Measurements from ENCODE around the gene MLPH. TPM values are rescaled to one million over a fixed set of nuclear protein-coding genes. Genes with fewer than 3 reads are reported as not detected.

MLPH gene
- total RNA-seq, 2 donors from 2014 or later = 0.75 to 1.0 TPM

DNA sequence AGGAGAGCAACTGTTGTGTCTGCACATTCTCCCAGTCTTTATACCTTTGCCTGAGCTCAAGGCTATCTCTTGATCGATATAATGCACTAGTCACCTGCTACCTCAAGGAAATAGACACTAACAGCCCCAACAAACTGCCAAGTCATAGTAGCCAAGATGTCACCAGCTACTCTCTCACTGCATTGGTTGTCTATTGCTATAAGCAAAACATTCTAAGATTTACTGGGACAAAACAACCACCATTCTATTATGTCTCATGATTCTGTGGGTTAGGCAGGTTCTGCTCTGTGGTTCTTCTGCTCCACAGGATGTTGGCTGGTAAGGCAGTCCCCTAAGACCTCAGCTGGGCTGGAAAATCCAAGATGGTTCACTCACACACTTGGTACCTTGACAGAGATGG lies 28.5 kb upstream of the MLPH start:
- no peak overlapping the region for H3K27ac ChIP-seq (ENCODE audit: low read depth, low read length)
- no peaks in the 10 kb centered on the region for H3K27me3 ChIP-seq (ENCODE audit: control insufficient read depth, insufficient read depth, low read length, poor library complexity, severe bottlenecking)
- no peaks in the 10 kb centered on the region for H3K36me3 ChIP-seq (ENCODE audit: control insufficient read depth, insufficient read depth, low read length)
- no peak overlapping the region for H3K9ac ChIP-seq (ENCODE audit: extremely low read depth, low read length, poor library complexity, severe bottlenecking)
- Mint-ChIP-seq H3K27me3 (ENCODE audit: insufficient read depth) (peaks cover 10% of the 10 kb centered on the region), H3K4me3 (no peak overlapping the region), H3K9me3 (peaks cover 8% of the 10 kb centered on the region), H3K4me1 (no peaks in the 10 kb centered on the region), H3K36me3 (ENCODE audit: low read depth) (no peaks in the 10 kb centered on the region), H3K27ac (no peak overlapping the region)
- H3K9me3 ChIP-seq (ENCODE audit: control insufficient read depth, low read length) = no peaks in the 10 kb centered on the region
- TF ChIP-seq, protein P1, sequence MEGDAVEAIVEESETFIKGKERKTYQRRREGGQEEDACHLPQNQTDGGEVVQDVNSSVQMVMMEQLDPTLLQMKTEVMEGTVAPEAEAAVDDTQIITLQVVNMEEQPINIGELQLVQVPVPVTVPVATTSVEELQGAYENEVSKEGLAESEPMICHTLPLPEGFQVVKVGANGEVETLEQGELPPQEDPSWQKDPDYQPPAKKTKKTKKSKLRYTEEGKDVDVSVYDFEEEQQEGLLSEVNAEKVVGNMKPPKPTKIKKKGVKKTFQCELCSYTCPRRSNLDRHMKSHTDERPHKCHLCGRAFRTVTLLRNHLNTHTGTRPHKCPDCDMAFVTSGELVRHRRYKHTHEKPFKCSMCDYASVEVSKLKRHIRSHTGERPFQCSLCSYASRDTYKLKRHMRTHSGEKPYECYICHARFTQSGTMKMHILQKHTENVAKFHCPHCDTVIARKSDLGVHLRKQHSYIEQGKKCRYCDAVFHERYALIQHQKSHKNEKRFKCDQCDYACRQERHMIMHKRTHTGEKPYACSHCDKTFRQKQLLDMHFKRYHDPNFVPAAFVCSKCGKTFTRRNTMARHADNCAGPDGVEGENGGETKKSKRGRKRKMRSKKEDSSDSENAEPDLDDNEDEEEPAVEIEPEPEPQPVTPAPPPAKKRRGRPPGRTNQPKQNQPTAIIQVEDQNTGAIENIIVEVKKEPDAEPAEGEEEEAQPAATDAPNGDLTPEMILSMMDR (conservative IDR thresholded peaks at IDR 0.05) = no peak
- H3K4me1 ChIP-seq (ENCODE audit: control insufficient read depth, insufficient read depth, low read length) = no peaks in the 10 kb centered on the region
- H3K4me3 ChIP-seq (ENCODE audit: low read length) = no peak overlapping the region
- 88 to 100% methylated on average over 1 of the region's 1 CpG for WGBS, 2 experiments (ENCODE audit: insufficient coverage in 1 of 2, insufficient read length in 1 of 2)
- no peak for DNase-seq

DNA sequence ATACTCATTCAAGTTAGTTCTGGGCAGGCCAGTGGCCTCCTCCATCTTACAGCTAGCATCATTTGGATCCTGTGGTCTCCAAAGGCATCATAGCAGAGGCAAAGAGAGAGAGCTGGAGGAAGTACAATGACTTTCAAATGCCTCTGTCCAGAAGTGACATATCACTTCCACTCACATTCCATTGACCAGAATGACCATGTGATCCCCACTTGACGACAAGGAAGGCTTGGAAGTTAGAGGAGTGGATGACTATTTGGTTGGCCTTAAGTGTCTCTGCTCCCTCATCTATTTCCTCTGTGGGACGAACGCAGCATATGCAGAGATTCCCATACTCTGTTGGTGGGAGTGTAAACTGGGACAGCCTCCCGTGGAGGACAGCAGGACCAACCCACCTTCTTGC lies 27.8 kb upstream of the MLPH start:
- H3K4me3 Mint-ChIP-seq = no peak overlapping the region

DNA sequence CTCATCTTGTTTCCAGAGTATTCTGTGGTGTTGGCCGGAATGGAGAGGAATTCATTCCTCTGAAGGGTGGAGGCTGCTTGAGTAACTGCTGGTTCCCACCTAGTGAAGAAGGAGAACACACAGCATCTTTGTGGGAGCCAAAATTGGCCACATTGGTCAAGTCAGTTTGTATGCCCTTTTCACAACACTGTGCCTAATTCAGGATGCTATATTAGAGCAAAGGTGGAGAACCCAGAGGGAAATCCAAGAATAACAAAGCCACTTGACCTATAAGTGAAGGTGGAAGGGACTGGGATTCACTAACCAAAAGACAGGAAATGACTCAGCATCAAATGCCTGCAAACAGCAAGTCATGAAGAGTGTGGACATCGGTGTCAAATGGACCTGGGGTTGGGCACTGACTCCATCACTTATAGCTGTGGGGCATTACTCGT lies 27.3 kb upstream of the MLPH start:
- Histone ChIP-seq H3K27me3 (ENCODE audit: control insufficient read depth, insufficient read depth, low read length, poor library complexity, severe bottlenecking) (no peaks in the 10 kb centered on the region), H3K4me1 (ENCODE audit: control insufficient read depth, insufficient read depth, low read length) (no peaks in the 10 kb centered on the region), H3K9ac (ENCODE audit: extremely low read depth, low read length, poor library complexity, severe bottlenecking) (no peak overlapping the region), H3K27ac (ENCODE audit: low read depth, low read length) (no peak overlapping the region), H3K9me3 (ENCODE audit: control insufficient read depth, low read length) (no peaks in the 10 kb centered on the region), H3K4me3 (ENCODE audit: low read length) (no peak overlapping the region), H3K36me3 (ENCODE audit: control insufficient read depth, insufficient read depth, low read length) (no peaks in the 10 kb centered on the region)
- TF ChIP-seq, protein P1 (conservative IDR thresholded peaks at IDR 0.05) = no peak
- WGBS, 2 experiments (ENCODE audit: insufficient coverage in 1 of 2, insufficient read length in 1 of 2) = 87 to 88% methylated on average over 3 of the region's 3 CpGs
- no peak overlapping the region for H3K4me3 Mint-ChIP-seq
- H3K27me3 Mint-ChIP-seq (ENCODE audit: insufficient read depth) = peaks cover 10% of the 10 kb centered on the region
- no peak for DNase-seq
- no peaks in the 10 kb centered on the region for H3K36me3 Mint-ChIP-seq (ENCODE audit: low read depth)
- H3K27ac Mint-ChIP-seq = no peak overlapping the region
- no peaks in the 10 kb centered on the region for H3K4me1 Mint-ChIP-seq
- peaks cover 2% of the 10 kb centered on the region for H3K9me3 Mint-ChIP-seq

More for the DNA sequence above, 27.8 kb upstream of the MLPH start:
- Histone ChIP-seq H3K9me3 (ENCODE audit: control insufficient read depth, low read length) (no peaks in the 10 kb centered on the region), H3K9ac (ENCODE audit: extremely low read depth, low read length, poor library complexity, severe bottlenecking) (no peak overlapping the region), H3K4me3 (ENCODE audit: low read length) (no peak overlapping the region), H3K27me3 (ENCODE audit: control insufficient read depth, insufficient read depth, low read length, poor library complexity, severe bottlenecking) (no peaks in the 10 kb centered on the region), H3K36me3 (ENCODE audit: control insufficient read depth, insufficient read depth, low read length) (no peaks in the 10 kb centered on the region), H3K27ac (ENCODE audit: low read depth, low read length) (no peak overlapping the region), H3K4me1 (ENCODE audit: control insufficient read depth, insufficient read depth, low read length) (no peaks in the 10 kb centered on the region)
- H3K27me3 Mint-ChIP-seq (ENCODE audit: insufficient read depth) = peaks cover 10% of the 10 kb centered on the region
- no peaks in the 10 kb centered on the region for H3K4me1 Mint-ChIP-seq
- peaks cover 7% of the 10 kb centered on the region for H3K9me3 Mint-ChIP-seq
- DNase-seq = no peak
- WGBS, 2 experiments (ENCODE audit: insufficient coverage in 1 of 2, insufficient read length in 1 of 2) = 96 to 100% methylated on average over 1 to 4 of the region's 4 CpGs
- H3K27ac Mint-ChIP-seq = no peak overlapping the region
- H3K36me3 Mint-ChIP-seq (ENCODE audit: low read depth) = no peaks in the 10 kb centered on the region
- TF ChIP-seq, protein P1 (conservative IDR thresholded peaks at IDR 0.05) = no peak

Measured in endodermal cell (in vitro differentiated cells).